Tibial nerve (tissue), 3 donors: Measurements from ENCODE around the gene PRDM1.

ENCODE experiments used
- POLR2A ChIP-seq, 2 donors: fragments of 450-650 bp; IDR thresholded peaks; one replicate each; pipeline ENCODE4 v1.6.1; 2017; ENCODE audit warnings: antibody characterized with exemption in 2 of 2, mild to moderate bottlenecking in 2 of 2, moderate library complexity in 2 of 2
- TF ChIP-seq, protein P1 (sequence below), 5 experiments: fragments of 200-600 bp in 3 of 5; fragments of 450-650 bp in 2 of 5; sonication (generic) in 3 of 5; IDR thresholded peaks; one replicate each; pipeline ENCODE4 v1.5.1; 2016 to 2019; ENCODE audit warnings: antibody characterized with exemption in 5 of 5, mild to moderate bottlenecking in 3 of 5, moderate library complexity in 2 of 5

- TF ChIP-seq, protein P1, sequence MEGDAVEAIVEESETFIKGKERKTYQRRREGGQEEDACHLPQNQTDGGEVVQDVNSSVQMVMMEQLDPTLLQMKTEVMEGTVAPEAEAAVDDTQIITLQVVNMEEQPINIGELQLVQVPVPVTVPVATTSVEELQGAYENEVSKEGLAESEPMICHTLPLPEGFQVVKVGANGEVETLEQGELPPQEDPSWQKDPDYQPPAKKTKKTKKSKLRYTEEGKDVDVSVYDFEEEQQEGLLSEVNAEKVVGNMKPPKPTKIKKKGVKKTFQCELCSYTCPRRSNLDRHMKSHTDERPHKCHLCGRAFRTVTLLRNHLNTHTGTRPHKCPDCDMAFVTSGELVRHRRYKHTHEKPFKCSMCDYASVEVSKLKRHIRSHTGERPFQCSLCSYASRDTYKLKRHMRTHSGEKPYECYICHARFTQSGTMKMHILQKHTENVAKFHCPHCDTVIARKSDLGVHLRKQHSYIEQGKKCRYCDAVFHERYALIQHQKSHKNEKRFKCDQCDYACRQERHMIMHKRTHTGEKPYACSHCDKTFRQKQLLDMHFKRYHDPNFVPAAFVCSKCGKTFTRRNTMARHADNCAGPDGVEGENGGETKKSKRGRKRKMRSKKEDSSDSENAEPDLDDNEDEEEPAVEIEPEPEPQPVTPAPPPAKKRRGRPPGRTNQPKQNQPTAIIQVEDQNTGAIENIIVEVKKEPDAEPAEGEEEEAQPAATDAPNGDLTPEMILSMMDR (IDR thresholded peaks at IDR 0.05): no peak
- no peak for TF ChIP-seq POLR2A (IDR thresholded peaks at IDR 0.05)
Observed at GRCh38 chr6:106048336-106048735, 37.8 kb upstream of the PRDM1 start.
